Forelimb muscle (tissue), 1 donor: Measurements from ENCODE around the gene ZBTB7C. TPM values are rescaled to one million over a fixed set of nuclear protein-coding genes. Genes with fewer than 3 reads are reported as not detected.

ENCODE experiments used
- DNase-seq: peaks from one replicate; pipeline ENCODE4 v3.0.0-alpha.2; 2013; ENCODE audit warnings: low read depth
- polyA plus RNA-seq: library from polyadenylated mRNA; unstranded; fragments of 120-200 nt; gene quantifications from one replicate; pipeline ENCODE4 v1.2.1, GENCODE V29; 2013; ENCODE audit not compliant: insufficient read length

Gene ZBTB7C
- polyA plus RNA-seq, 1 donor, result 4.0 TPM

GRCh38 chr18:48193521-48194492, 215.4 kb downstream of the ZBTB7C start:
- no peak for DNase-seq

GRCh38 chr18:48192542-48192941, 216.6 kb downstream of the ZBTB7C start:
- DNase-seq, result no peak

DNA sequence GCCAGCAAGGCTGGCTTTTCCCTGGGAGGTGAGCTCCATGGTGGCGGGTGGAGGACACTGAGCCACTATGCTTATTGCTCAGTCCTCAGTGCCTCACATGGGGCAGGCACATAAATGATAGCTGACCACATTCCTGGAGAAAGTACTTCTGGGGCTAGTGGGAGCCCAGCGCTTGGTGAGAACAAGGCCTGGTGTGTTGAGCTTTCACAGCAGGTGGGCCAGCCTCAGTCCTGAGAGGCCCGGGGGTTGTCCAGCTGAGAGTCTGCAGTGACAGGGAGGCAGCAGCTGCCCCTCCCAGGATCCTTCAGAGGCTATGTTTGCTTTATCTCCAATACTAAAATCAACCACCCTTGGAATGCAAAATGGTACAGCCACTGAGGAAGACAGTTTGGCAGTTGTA, 217.7 kb downstream of the ZBTB7C start:
- DNase-seq, result no peak

DNA sequence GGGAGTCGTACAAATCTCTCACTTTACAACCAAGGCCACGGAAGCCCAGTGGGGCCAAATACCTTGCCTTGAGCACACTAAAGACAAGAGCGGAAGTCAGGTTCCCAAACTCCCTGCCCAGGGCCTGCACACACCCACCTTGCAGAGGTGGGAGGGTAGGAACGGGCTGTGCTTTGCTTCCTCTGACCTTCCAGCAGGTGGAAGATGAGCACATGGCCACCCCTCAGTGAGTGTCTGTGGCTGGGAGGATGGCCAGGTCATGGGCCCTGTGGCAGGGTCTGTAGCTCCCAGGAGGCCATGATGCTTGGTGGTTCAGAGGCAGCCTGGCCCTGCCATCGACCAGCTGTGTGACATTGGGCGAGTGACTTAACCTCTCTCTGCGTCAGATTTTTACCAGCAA, 218.2 kb downstream of the ZBTB7C start:
- DNase-seq, result no peak

- DNase-seq, result no peak
Observed at GRCh38 chr18:48188609-48189008, 220.6 kb downstream of the ZBTB7C start.

DNA sequence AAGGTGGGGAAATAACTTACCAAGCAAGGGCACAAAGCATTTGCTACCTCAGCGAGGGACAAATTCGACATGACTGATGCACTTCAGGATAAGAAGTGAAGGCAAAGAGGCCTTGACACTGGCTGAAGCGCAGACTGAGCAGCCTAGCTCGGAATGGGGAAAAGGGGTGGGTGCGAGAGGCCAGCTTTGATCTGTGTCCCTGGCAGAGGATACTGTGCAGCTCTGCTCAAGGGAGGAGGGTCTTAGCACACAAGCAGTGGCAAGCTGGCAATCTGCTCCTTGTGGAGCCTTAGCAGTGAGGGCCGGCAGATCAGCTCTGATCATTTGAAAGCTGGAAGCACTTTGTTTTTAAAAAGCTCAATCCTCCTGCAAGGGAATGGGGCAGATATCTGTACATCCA, 222.3 kb downstream of the ZBTB7C start:
- DNase-seq, result no peak

DNA sequence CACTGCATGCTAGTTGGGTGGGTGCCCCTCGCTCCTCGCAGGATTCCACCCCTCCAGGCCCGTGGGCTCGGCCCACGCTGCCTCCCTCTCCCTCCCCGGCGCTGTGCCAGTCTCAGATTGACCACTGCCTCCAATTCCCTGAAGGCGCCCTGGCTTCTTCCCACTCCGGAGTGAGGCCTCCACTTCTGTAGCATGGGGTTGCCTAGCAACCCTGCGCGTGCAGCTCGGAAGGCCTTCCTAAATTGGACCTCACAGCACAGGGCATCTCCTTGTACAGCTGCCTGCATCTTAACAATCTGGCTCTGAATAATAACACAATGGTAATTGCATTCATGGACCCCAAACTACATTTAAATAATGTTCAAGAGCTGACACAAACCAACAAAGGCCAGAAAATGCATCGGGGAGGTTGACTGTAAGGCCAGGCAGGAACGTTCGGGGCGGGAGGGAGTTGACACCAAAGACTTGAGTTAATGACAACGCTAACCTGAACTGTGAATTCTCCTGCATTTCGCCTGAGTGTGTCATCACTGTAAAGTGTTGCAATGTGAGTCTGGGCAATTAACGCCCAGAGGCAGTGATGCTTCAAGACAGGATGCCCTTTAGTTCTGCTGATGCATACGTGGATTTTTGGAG, 222.9 kb downstream of the ZBTB7C start:
- no peak for DNase-seq

DNA sequence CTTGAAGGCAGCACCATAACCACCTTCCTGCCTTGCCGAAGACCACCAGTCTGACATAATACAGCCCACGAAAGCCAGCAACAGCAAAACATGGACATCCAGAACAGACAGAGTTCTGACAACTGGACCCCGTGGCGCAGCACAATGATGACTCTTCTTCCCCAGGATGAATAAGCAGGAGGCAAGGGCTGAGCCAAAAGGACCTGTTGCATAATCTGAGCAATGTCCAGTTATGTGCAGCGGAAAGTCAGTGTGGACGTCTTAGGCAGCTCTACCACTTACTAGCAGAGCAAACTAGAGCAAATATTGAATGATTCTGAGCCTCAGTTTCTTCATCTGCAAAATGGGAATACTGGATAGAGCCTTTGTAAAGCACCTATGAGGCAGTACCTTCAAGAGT, 225.1 kb downstream of the ZBTB7C start:
- no peak for DNase-seq

DNA sequence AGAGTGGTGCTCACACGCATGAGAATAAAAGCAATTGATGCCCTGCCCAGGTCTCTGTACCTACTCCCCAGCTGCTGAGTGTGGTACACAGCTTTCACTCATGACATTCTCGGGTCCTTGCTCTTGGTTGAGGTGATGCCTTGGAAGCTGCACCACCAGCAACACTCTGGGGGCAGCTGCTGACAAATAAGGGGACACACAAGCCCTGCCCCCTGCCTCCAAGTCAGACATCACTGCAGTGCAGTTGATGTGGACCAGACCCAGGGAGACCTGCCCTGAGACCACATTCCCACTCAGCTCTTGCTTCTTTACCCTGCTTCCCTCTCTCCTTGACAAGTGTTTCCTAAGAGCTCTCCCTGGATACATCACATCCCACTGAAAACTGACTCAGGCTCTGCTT, 225.6 kb downstream of the ZBTB7C start:
- no peak for DNase-seq

- DNase-seq, result no peak
Observed at GRCh38 chr18:48182779-48183178, 226.4 kb downstream of the ZBTB7C start.

DNA sequence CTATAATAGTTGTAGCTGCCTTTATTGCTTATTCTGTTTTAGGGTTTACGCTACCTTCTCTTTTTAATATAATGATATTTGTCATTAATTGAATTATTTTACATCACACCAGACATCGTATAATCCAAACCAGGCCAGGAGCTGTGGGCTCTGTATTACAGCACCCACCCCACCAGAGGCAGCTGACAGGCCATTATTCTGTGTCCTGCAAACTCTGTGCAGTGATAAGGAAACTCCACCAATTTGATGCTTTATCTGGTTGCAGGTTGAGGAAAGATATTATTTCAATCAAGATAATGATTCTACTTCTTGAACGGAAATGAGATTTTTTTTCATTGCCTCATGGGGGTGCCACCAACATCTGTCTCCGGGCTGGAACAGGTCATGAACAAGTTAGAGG, 227.3 kb downstream of the ZBTB7C start:
- no peak for DNase-seq

GRCh38 chr18:48181087-48181823, 227.9 kb downstream of the ZBTB7C start:
- no peak for DNase-seq

- DNase-seq, result no peak
Observed at GRCh38 chr18:48179666-48180065, 229.5 kb downstream of the ZBTB7C start.

- no peak for DNase-seq
Observed at GRCh38 chr18:48179001-48179400, 230.2 kb downstream of the ZBTB7C start.

DNA sequence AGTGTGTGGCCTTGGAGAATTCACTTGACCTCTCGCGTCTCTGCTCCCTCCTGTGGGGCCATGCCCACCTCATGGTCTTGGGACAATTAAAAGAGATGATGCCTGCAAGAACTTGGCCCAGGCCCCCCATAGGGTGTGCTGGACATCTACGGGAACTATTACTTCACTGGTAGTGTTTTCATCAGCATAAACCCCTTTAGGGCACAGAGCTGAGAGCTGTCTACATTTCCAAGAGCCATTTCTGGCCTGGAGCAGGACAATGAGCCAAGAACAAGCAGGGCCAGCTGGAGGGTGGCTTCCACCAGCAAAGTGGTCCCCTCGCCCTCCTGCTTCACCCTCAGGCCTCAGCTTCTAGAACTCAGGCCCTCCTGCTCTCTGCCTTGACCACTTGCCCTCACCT, 232.3 kb downstream of the ZBTB7C start:
- DNase-seq, result no peak

- no peak for DNase-seq
Observed at GRCh38 chr18:48173557-48173956, 235.6 kb downstream of the ZBTB7C start.

GRCh38 chr18:48172226-48173006, 236.8 kb downstream of the ZBTB7C start:
- no peak for DNase-seq

- no peak for DNase-seq
Observed at GRCh38 chr18:48171490-48172188, 237.5 kb downstream of the ZBTB7C start.

DNA sequence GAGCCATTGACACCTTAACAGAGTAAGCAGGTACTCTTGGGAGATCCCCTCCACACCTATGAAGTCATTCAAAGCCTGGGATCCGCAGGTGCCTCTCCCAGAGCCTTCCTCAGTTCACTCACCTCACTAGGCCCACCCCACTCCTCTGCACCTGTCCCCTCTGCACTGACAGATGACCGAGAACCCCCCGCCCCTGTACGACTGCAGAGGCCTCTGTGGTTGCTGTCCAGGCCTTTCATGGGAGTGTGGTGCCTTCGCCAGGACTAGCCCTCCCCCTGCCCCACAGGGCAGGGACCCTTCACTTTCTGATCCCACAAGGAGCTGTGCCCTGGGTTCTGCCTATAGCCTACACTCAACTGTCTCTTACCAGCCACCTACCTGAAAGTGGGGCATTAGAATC, 238.5 kb downstream of the ZBTB7C start:
- no peak for DNase-seq

DNA sequence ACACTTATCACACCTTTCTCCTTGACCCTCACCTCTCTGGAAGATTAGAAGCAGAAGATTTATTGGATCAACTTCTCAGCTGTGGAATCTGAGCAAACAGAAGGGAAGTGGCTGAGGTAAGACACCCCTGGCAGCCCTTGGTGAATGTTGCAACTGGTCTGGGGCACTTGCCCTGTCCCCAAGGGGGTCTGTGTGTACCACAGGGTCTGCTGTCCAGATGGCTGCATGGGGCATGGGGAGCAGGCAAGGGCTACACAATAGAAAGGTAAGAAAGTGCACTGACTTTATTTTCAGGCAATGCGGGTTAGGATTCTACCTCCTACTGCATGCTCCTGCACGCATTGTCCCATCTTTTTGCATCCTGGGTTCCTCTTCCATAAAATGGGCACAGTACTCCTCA, 240.3 kb downstream of the ZBTB7C start:
- no peak for DNase-seq

DNA sequence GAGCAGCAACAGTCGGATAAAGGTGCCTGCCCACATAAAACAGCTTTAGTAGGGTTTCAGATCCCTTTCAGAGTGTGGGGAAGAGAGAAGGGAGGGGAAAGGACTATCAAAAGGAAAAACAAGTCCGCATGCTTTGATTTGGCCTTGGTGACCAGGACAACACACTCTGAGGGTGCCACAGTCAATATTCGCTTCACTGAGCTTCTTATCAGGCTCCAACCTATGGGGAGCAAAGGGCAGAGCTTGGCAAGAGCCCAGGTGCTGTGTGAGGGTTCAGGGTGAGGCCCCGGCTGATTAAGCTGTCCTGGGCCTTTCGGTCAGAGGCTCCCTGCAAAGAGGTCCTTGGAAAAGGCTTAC, 241.3 kb downstream of the ZBTB7C start:
- DNase-seq, result no peak
